Smooth muscle cell (in vitro differentiated cells): ENCODE results near the gene RTN4RL2. TPM values are rescaled to one million over a fixed set of nuclear protein-coding genes. Genes with fewer than 3 reads are reported as not detected.

Source experiments
- DNase-seq: peaks from one replicate; lab custom pipeline; 2025; ENCODE audit not compliant: unreplicated experiment; lab: John Stamatoyannopoulos, UW
- H2AFZ ChIP-seq: fragments of 200-600 bp; sonication (generic); 2 replicates; pipeline ENCODE4 v1.6.0; 2016; ENCODE audit warnings: antibody characterized with exemption, low read depth, mild to moderate bottlenecking
- H3F3A ChIP-seq: fragments of 200-600 bp; sonication (generic); 2 replicates; pipeline ENCODE4 v1.6.0; 2017; ENCODE audit warnings: antibody characterized with exemption, low read depth
- H3K27ac ChIP-seq: fragments of 200-600 bp; sonication (generic); 2 replicates; pipeline ENCODE4 v1.5.1; 2016; ENCODE audit warnings: low read depth, mild to moderate bottlenecking
- H3K27me3 ChIP-seq: fragments of 200-600 bp; sonication (generic); 2 replicates; pipeline ENCODE4 v1.6.1; 2016; ENCODE audit warnings: low read depth, mild to moderate bottlenecking
- H3K36me3 ChIP-seq: fragments of 200-600 bp; sonication (generic); 2 replicates; pipeline ENCODE4 v1.5.1; 2016; ENCODE audit warnings: low read depth
- H3K4me1 ChIP-seq: fragments of 200-600 bp; sonication (generic); 2 replicates; pipeline ENCODE4 v1.5.1; 2016; ENCODE audit warnings: low read depth
- H3K4me2 ChIP-seq: fragments of 200-600 bp; sonication (generic); 2 replicates; pipeline ENCODE4 v1.6.0; 2016; ENCODE audit warnings: mild to moderate bottlenecking
- H3K4me3 ChIP-seq: fragments of 200-600 bp; sonication (generic); 2 replicates; pipeline ENCODE4 v1.5.1; 2016; ENCODE audit warnings: mild to moderate bottlenecking
- H3K79me2 ChIP-seq: fragments of 200-600 bp; sonication (generic); 2 replicates; pipeline ENCODE4 v1.6.0; 2016; ENCODE audit warnings: low read depth, mild to moderate bottlenecking
- H3K9ac ChIP-seq: fragments of 200-600 bp; sonication (generic); 2 replicates; pipeline ENCODE4 v1.6.0; 2016; ENCODE audit warnings: low read depth
- H3K9me3 ChIP-seq: fragments of 200-600 bp; sonication (generic); replicated peaks from 2 replicates; pipeline ENCODE4 v1.5.1; 2016; ENCODE audit warnings: low read depth
- H4K20me1 ChIP-seq: fragments of 200-600 bp; sonication (generic); 2 replicates; pipeline ENCODE4 v1.6.0; 2016; ENCODE audit warnings: low read depth
- CTCF ChIP-seq: fragments of 200-600 bp; sonication (generic); IDR thresholded peaks from 2 replicates; pipeline ENCODE4 v1.5.1; 2017; ENCODE audit warnings: borderline replicate concordance, mild to moderate bottlenecking, antibody characterized with exemption; ENCODE audit not compliant: insufficient read depth, poor library complexity, severe bottlenecking
- WGBS: methylation state at CpG from one replicate; pipeline ENCODE4 v1.1.7; 2016; ENCODE audit warnings: low lambda C conversion rate; 5-methylcytosine and 5-hydroxymethylcytosine counted together
- polyA plus RNA-seq: library from polyadenylated mRNA; unstranded; fragments of >200 nt; fragmentation: Nextera tagmentation; extraction: Ambion mirVana; gene quantifications from 2 replicates; pipeline ENCODE4 v1.2.1, GENCODE V29; 2016
- total RNA-seq: library from RNA; depleted of rRNA; stranded (reverse); fragments of >200 nt; gene quantifications from 2 replicates; pipeline ENCODE4 v1.2.3, GENCODE V29; 2014

The RTN4RL2 gene
- total and polyA plus RNA-seq, 2 experiments from 2014 or later = 0.34 TPM; not detected in 1

- Histone ChIP-seq H4K20me1 (no peaks in the 10 kb centered on the region), H3K27ac (no peak overlapping the region), H2AFZ (no peak overlapping the region), H3K4me1 (no peaks in the 10 kb centered on the region), H3K27me3 (no peaks in the 10 kb centered on the region), H3K36me3 (no peaks in the 10 kb centered on the region), H3K9ac (no peak overlapping the region), H3F3A (no peaks in the 10 kb centered on the region), H3K9me3 (no peaks in the 10 kb centered on the region), H3K79me2 (no peaks in the 10 kb centered on the region), H3K4me2 (no peak overlapping the region), H3K4me3 (no peak overlapping the region)
- TF ChIP-seq CTCF = no peak
- DNase-seq = no peak
- WGBS = 84% methylated on average over 4 of the region's 4 CpGs
These were observed 43.3 kb upstream of the RTN4RL2 start for GRCh38 chr11:57417056-57417455.

GRCh38 chr11:57418131-57418530 is 42.2 kb upstream of the RTN4RL2 start:
- no peaks in the 10 kb centered on the region for H3F3A ChIP-seq
- H2AFZ ChIP-seq = no peak overlapping the region
- no peak overlapping the region for H3K9ac ChIP-seq
- no peaks in the 10 kb centered on the region for H3K79me2 ChIP-seq
- TF ChIP-seq CTCF = no peak
- no peaks in the 10 kb centered on the region for H3K27me3 ChIP-seq
- no peaks in the 10 kb centered on the region for H3K36me3 ChIP-seq
- H3K4me1 ChIP-seq = no peaks in the 10 kb centered on the region
- no peak overlapping the region for H3K27ac ChIP-seq
- H3K4me2 ChIP-seq = no peak overlapping the region
- no peaks in the 10 kb centered on the region for H4K20me1 ChIP-seq
- H3K9me3 ChIP-seq = no peaks in the 10 kb centered on the region
- H3K4me3 ChIP-seq = no peak overlapping the region
- DNase-seq = no peak

GRCh38 chr11:57419146-57419545 is 41.2 kb upstream of the RTN4RL2 start:
- Histone ChIP-seq H3K27me3 (no peaks in the 10 kb centered on the region), H3K4me3 (no peak overlapping the region), H4K20me1 (no peaks in the 10 kb centered on the region), H3K4me1 (no peaks in the 10 kb centered on the region), H3F3A (no peaks in the 10 kb centered on the region), H3K4me2 (no peak overlapping the region), H3K27ac (no peak overlapping the region), H2AFZ (no peak overlapping the region), H3K9me3 (no peaks in the 10 kb centered on the region), H3K79me2 (no peaks in the 10 kb centered on the region), H3K9ac (no peak overlapping the region), H3K36me3 (no peaks in the 10 kb centered on the region)
- no peak for DNase-seq
- 97% methylated on average over 3 of the region's 3 CpGs for WGBS
- no peak for TF ChIP-seq CTCF

- no peak overlapping the region for H3K27ac ChIP-seq
- no peak for DNase-seq
- no peaks in the 10 kb centered on the region for H4K20me1 ChIP-seq
- H3K27me3 ChIP-seq = no peaks in the 10 kb centered on the region
- WGBS = 94% methylated on average over 4 of the region's 4 CpGs
- H3K9me3 ChIP-seq = no peaks in the 10 kb centered on the region
- H3K4me3 ChIP-seq = no peak overlapping the region
- no peaks in the 10 kb centered on the region for H3F3A ChIP-seq
- no peak for TF ChIP-seq CTCF
- H3K4me1 ChIP-seq = peaks cover 4% of the 10 kb centered on the region
- H2AFZ ChIP-seq = no peak overlapping the region
- H3K9ac ChIP-seq = no peak overlapping the region
- no peaks in the 10 kb centered on the region for H3K79me2 ChIP-seq
- no peak overlapping the region for H3K4me2 ChIP-seq
- no peaks in the 10 kb centered on the region for H3K36me3 ChIP-seq
These were observed 39.3 kb upstream of the RTN4RL2 start for GRCh38 chr11:57421066-57421465.
